ENCODE measurements around the gene KAT6B. TPM values are rescaled to one million over a fixed set of nuclear protein-coding genes. Genes with fewer than 3 reads are reported as not detected.

Gene KAT6B
- polyA plus RNA-seq, 1 donor from 2014 or later = 11.5 TPM

GRCh38 chr10:74851831-74852230 lies 25.4 kb downstream of the KAT6B start:
- Histone ChIP-seq H3K4me3 (ENCODE audit: low read length) (no peak overlapping the region), H3K27me3 (ENCODE audit: insufficient read depth, low read depth, low read length) (no peaks in the 10 kb centered on the region), H3K79me2 (replicated peaks; ENCODE audit: insufficient read depth, low read length) (peaks cover 73% of the 10 kb centered on the region), H4K20me1 (ENCODE audit: insufficient read depth) (no peaks in the 10 kb centered on the region), H3K9me3 (ENCODE audit: low read length) (no peaks in the 10 kb centered on the region), H3K9ac (ENCODE audit: low read length) (no peak overlapping the region), H3K27ac (ENCODE audit: low read length) (no peak overlapping the region), H2AFZ (ENCODE audit: low read depth, low read length) (no peak overlapping the region), H3K9me2 (ENCODE audit: insufficient read depth, low read length) (no peaks in the 10 kb centered on the region), H3K4me2 (ENCODE audit: low read length) (no peak overlapping the region), H3F3A (ENCODE audit: insufficient read depth, low read length, poor library complexity, severe bottlenecking) (no peaks in the 10 kb centered on the region), H3K36me3 (ENCODE audit: insufficient read depth, low read length) (peaks cover 4% of the 10 kb centered on the region)
- no peak for TF ChIP-seq POLR2AphosphoS5 (IDR thresholded peaks at IDR 0.05)
- TF ChIP-seq SMC3 (conservative IDR thresholded peaks at IDR 0.05; ENCODE audit: poor library complexity) = no peak
- TF ChIP-seq MXI1 (conservative IDR thresholded peaks at IDR 0.05; ENCODE audit: poor library complexity, severe bottlenecking) = no peak
- TF ChIP-seq EZH2 (IDR thresholded peaks at IDR 0.05; ENCODE audit: borderline replicate concordance, insufficient read depth, low read length, poor library complexity, severe bottlenecking) = no peak

- peaks cover 4% of the 10 kb centered on the region for H3K36me3 ChIP-seq (ENCODE audit: insufficient read depth, low read length)
- no peak overlapping the region for H3K4me3 ChIP-seq (ENCODE audit: low read length)
- H3K9ac ChIP-seq (ENCODE audit: low read length) = no peak overlapping the region
- H3K9me2 ChIP-seq (ENCODE audit: insufficient read depth, low read length) = no peaks in the 10 kb centered on the region
- no peak overlapping the region for H3K27ac ChIP-seq (ENCODE audit: low read length)
- TF ChIP-seq MXI1 (conservative IDR thresholded peaks at IDR 0.05; ENCODE audit: poor library complexity, severe bottlenecking) (no peak), EZH2 (IDR thresholded peaks at IDR 0.05; ENCODE audit: borderline replicate concordance, insufficient read depth, low read length, poor library complexity, severe bottlenecking) (no peak), SMC3 (conservative IDR thresholded peaks at IDR 0.05; ENCODE audit: poor library complexity) (no peak), TAF1 (IDR thresholded peaks at IDR 0.05; ENCODE audit: low read depth) (no peak), REST (IDR thresholded peaks at IDR 0.05; ENCODE audit: borderline replicate concordance) (no peak), CTCF (IDR thresholded peaks at IDR 0.05; ENCODE audit: poor library complexity, severe bottlenecking) (no peak), RAD21 (conservative IDR thresholded peaks at IDR 0.05) (no peak), POLR2AphosphoS5 (IDR thresholded peaks at IDR 0.05) (no peak), EP300 (conservative IDR thresholded peaks at IDR 0.05; ENCODE audit: poor library complexity, severe bottlenecking) (no peak)
- no peak overlapping the region for H2AFZ ChIP-seq (ENCODE audit: low read depth, low read length)
- H3F3A ChIP-seq (ENCODE audit: insufficient read depth, low read length, poor library complexity, severe bottlenecking) = no peaks in the 10 kb centered on the region
- no peaks in the 10 kb centered on the region for H3K27me3 ChIP-seq (ENCODE audit: insufficient read depth, low read depth, low read length)
- H3K79me2 ChIP-seq (replicated peaks; ENCODE audit: insufficient read depth, low read length) = peaks cover 79% of the 10 kb centered on the region
- H3K4me2 ChIP-seq (ENCODE audit: low read length) = no peak overlapping the region
- H3K9me3 ChIP-seq (ENCODE audit: low read length) = no peaks in the 10 kb centered on the region
- H4K20me1 ChIP-seq (ENCODE audit: insufficient read depth) = no peaks in the 10 kb centered on the region
Observed at GRCh38 chr10:74852381-74852780, 26.0 kb downstream of the KAT6B start.
